ENCODE results near the gene LSM4.
A peak's percentile ranks its signal among the peaks of the same experiment; 100 is the strongest.

The LSM4 gene

DNA sequence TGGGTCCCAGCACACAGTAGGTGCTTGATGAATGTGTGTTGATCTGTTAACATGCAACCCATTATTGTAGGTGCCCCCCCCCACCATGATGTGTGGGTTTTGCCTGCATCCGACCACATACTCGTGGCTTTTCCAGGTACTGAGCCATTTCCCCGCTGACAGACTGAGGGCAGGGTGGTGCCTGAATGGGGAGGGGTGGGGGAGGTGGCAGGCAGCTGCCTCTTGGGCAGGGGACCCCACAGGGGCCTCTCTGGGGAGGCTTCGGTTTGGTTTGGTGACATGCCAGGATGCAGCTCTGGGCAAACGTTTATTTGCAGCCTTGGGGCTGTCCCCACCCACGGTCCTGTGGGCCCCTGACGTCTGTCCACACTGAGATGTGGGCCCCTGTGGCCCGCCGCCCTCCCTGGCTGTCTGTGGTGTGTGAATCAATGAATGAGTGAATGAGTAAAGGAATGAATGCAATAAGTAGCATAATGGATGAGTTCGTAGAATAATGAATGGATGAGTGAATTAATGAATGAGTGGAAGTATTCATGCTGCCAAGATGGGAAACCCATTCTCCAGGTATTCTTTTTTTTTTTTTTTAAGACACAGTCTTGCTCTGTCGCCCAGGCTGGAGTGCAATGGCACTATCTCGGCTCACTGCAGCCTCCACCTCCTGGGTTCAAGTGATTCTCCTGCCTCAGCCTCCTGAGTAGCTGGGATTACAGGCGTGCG is 32.4 kb downstream of the LSM4 start:
- Histone ChIP-seq H3K4me3 (ENCODE audit: low read length) (no peak overlapping the region; the same call in 1 of the 2 replicates), H3K4me2 (ENCODE audit: low read length) (peak overlapping the region; percentile 98; the same call in 1 of the 2 replicates), H3K79me2 (ENCODE audit: control insufficient read depth, low read length) (no peaks in the 10 kb centered on the region), H3K4me1 (ENCODE audit: control insufficient read depth, low read length) (peaks cover 56% of the 10 kb centered on the region), H3K9me3 (ENCODE audit: control insufficient read depth, insufficient read depth, low read length) (no peaks in the 10 kb centered on the region), H3K36me3 (ENCODE audit: control insufficient read depth, low read length) (no peaks in the 10 kb centered on the region), H4K20me1 (ENCODE audit: control insufficient read depth, insufficient read depth, low read depth, low read length) (no peaks in the 10 kb centered on the region), H3K9me2 (replicated peaks; ENCODE audit: control insufficient read depth, low read length) (no peaks in the 10 kb centered on the region), H3F3A (ENCODE audit: control insufficient read depth, insufficient read depth) (peaks cover 24% of the 10 kb centered on the region), H3K27ac (ENCODE audit: low read depth, low read length) (no peak overlapping the region), H3K27me3 (ENCODE audit: control insufficient read depth, low read length) (no peaks in the 10 kb centered on the region)
- TF ChIP-seq EZH2phosphoT487 (IDR thresholded peaks at IDR 0.05; ENCODE audit: borderline replicate concordance, low read length), result no peak
- TF ChIP-seq, protein P1, sequence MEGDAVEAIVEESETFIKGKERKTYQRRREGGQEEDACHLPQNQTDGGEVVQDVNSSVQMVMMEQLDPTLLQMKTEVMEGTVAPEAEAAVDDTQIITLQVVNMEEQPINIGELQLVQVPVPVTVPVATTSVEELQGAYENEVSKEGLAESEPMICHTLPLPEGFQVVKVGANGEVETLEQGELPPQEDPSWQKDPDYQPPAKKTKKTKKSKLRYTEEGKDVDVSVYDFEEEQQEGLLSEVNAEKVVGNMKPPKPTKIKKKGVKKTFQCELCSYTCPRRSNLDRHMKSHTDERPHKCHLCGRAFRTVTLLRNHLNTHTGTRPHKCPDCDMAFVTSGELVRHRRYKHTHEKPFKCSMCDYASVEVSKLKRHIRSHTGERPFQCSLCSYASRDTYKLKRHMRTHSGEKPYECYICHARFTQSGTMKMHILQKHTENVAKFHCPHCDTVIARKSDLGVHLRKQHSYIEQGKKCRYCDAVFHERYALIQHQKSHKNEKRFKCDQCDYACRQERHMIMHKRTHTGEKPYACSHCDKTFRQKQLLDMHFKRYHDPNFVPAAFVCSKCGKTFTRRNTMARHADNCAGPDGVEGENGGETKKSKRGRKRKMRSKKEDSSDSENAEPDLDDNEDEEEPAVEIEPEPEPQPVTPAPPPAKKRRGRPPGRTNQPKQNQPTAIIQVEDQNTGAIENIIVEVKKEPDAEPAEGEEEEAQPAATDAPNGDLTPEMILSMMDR (IDR thresholded peaks at IDR 0.05; ENCODE audit: low read depth, low read length, poor library complexity, severe bottlenecking), result no peak

DNA sequence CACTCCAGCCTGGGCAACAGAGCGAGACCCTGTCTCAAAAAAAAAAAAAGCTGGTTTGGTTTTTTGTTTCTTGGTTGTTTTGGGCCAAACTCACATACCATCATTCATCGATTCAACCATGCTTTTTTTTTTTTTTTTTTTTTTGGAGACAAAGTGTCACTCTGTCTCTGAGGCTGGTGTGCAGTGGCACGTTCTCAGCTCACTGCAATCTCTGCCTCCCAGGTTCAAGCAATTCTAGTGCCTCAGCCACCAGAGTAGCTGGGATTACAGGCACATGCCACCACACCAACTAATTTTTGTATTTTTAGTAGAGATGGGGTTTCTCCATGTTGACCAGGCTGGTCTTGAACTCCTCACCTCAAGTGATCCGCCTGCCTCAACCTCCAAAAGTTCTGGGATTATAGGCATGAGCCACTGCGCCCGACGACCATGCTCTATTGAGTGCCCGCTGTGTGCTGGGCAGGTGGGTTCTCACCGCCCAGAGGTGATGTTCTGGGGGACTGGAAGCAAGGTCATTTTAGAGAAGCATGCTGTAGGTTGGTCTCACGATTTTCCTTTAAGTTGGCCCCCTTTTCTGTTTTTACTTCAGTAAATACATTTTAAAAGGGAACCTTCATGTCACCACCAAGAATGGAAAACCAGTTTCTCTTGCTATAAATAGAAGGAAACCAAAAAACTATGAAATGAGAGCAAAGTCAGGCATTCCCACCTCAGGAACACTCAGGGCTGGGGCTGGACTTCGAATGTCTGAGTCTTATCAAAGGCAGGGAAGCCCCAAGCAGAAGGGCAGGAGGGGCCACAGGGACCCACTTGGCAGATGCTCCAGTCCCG is 33.2 kb downstream of the LSM4 start:
- Histone ChIP-seq H3K4me3 (ENCODE audit: low read length) (no peak overlapping the region), H3K9me3 (ENCODE audit: control insufficient read depth, insufficient read depth, low read length) (no peaks in the 10 kb centered on the region), H3K9me2 (replicated peaks; ENCODE audit: control insufficient read depth, low read length) (no peaks in the 10 kb centered on the region), H3K27ac (ENCODE audit: low read depth, low read length) (no peak overlapping the region), H3K36me3 (ENCODE audit: control insufficient read depth, low read length) (no peaks in the 10 kb centered on the region), H3K4me2 (ENCODE audit: low read length) (0 out of 2 replicates have a peak overlapping the region, but pooled peaks have one; percentile 1), H4K20me1 (ENCODE audit: control insufficient read depth, insufficient read depth, low read depth, low read length) (no peaks in the 10 kb centered on the region), H3K27me3 (ENCODE audit: control insufficient read depth, low read length) (no peaks in the 10 kb centered on the region), H3K4me1 (ENCODE audit: control insufficient read depth, low read length) (peaks cover 59% of the 10 kb centered on the region), H3F3A (ENCODE audit: control insufficient read depth, insufficient read depth) (peaks cover 27% of the 10 kb centered on the region), H3K79me2 (ENCODE audit: control insufficient read depth, low read length) (no peaks in the 10 kb centered on the region)
- TF ChIP-seq, protein P1 (IDR thresholded peaks at IDR 0.05; ENCODE audit: low read depth, low read length, poor library complexity, severe bottlenecking), result no peak
- TF ChIP-seq EZH2phosphoT487 (IDR thresholded peaks at IDR 0.05; ENCODE audit: borderline replicate concordance, low read length), result no peak

DNA sequence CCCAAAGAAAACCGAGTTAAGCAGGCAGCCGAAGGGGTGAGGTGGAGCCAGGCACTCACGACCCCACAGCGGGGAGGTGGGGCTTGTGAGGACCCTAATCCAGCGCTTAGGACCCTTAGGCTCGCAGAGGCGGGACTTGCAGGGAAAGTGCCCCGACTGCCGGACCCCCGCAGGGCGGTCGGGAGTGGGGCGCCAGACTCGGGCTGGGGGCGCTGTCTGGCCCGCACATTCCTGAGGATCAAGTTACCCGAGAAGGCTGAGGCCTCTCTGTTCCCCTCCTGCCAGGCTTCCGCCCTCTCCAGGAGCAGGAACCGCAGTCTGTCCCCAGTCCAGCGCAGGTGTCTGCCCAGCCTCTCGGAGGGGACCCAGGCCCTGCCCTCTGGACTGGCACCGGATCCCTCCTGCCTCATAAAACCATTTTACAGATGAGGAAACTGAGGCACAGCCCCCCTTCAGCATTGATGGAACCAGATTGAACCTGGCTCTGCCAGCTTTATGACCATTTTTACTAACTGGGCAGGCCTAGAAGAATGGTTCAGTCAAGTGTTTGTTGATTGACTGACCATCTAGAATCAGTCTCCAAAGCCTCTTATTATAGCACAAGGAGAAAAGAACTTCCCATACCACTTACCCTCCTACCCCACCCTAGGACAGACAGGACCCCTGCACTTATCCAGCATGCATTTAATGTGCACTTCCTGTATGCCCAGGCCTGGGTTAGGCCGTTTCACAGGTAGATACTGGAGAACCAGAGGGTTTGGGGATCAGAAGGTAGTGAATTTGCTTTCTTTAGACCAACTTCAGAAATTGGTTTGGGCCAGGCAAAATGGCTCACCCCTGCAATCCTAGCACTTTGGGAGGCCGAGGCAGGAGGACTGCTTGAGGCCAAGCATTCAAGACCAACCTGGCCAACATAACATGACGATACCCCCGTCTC is 34.8 kb downstream of the LSM4 start:
- H3F3A ChIP-seq (ENCODE audit: control insufficient read depth, insufficient read depth), result peaks cover 27% of the 10 kb centered on the region
- H3K4me3 ChIP-seq (ENCODE audit: low read length), result no peak overlapping the region
- TF ChIP-seq, protein P1 (IDR thresholded peaks at IDR 0.05; ENCODE audit: low read depth, low read length, poor library complexity, severe bottlenecking), result no peak
- TF ChIP-seq EZH2phosphoT487 (IDR thresholded peaks at IDR 0.05; ENCODE audit: borderline replicate concordance, low read length), result no peak
- H3K27me3 ChIP-seq (ENCODE audit: control insufficient read depth, low read length), result no peaks in the 10 kb centered on the region
- no peak overlapping the region for H3K27ac ChIP-seq (ENCODE audit: low read depth, low read length)
- no peaks in the 10 kb centered on the region for H3K36me3 ChIP-seq (ENCODE audit: control insufficient read depth, low read length)
- peaks cover 47% of the 10 kb centered on the region for H3K4me1 ChIP-seq (ENCODE audit: control insufficient read depth, low read length)
- no peak overlapping the region for H3K4me2 ChIP-seq (ENCODE audit: low read length)
- H3K9me3 ChIP-seq (ENCODE audit: control insufficient read depth, insufficient read depth, low read length), result no peaks in the 10 kb centered on the region
- H3K9me2 ChIP-seq (replicated peaks; ENCODE audit: control insufficient read depth, low read length), result no peaks in the 10 kb centered on the region
- no peaks in the 10 kb centered on the region for H4K20me1 ChIP-seq (ENCODE audit: control insufficient read depth, insufficient read depth, low read depth, low read length)
- H3K79me2 ChIP-seq (ENCODE audit: control insufficient read depth, low read length), result no peaks in the 10 kb centered on the region
